Suprapubic skin (tissue), 4 donors: ENCODE results near the gene MAGEA6. TPM values are rescaled to one million over a fixed set of nuclear protein-coding genes. Genes with fewer than 3 reads are reported as not detected.
"Not testable (repeated sequence)": the region's sequence is repeated elsewhere in the genome, so short reads cannot be mapped to it uniquely, and the experiment has no call there.

Experiments
- DNase-seq, 2 donors: peaks; one replicate each; pipeline ENCODE4 v3.0.0-alpha.2; 2019; ENCODE audit warnings: low spot score in 2 of 2
- H3K27ac ChIP-seq: fragments of 200-600 bp; sonication (generic); one replicate; pipeline ENCODE4 v1.5.1; 2019
- H3K27me3 ChIP-seq: fragments of 200-600 bp; sonication (generic); one replicate; pipeline ENCODE4 v1.5.1; 2019
- H3K36me3 ChIP-seq: fragments of 200-600 bp; sonication (generic); one replicate; pipeline ENCODE4 v1.5.1; 2019
- H3K4me1 ChIP-seq: fragments of 200-600 bp; sonication (generic); one replicate; pipeline ENCODE4 v1.5.1; 2019
- H3K4me3 ChIP-seq: fragments of 200-600 bp; sonication (generic); one replicate; pipeline ENCODE4 v1.5.1; 2019; ENCODE audit warnings: mild to moderate bottlenecking
- H3K9me3 ChIP-seq: fragments of 200-600 bp; sonication (generic); one replicate; pipeline ENCODE4 v1.5.1; 2019
- CTCF ChIP-seq, 2 donors: fragments of 200-600 bp in 1 of 2; fragments of 450-650 bp in 1 of 2; sonication (generic) in 1 of 2; IDR thresholded peaks; one replicate each; pipeline ENCODE4 v1.5.1; 2016 to 2019; ENCODE audit warnings: antibody characterized with exemption in 2 of 2, mild to moderate bottlenecking in 1 of 2, moderate library complexity in 1 of 2
- EP300 ChIP-seq: sonication (generic); formaldehyde crosslinking; IDR thresholded peaks from one replicate; pipeline ENCODE4 v1.6.1; 2017; ENCODE audit warnings: antibody characterized with exemption
- POLR2A ChIP-seq, 2 donors: fragments of 450-650 bp; IDR thresholded peaks; one replicate each; pipeline ENCODE4 v1.6.1; 2017; ENCODE audit warnings: antibody characterized with exemption in 2 of 2, mild to moderate bottlenecking in 2 of 2, moderate library complexity in 2 of 2
- POLR2AphosphoS5 ChIP-seq, 3 donors: sonication (generic); formaldehyde crosslinking; IDR thresholded peaks; one replicate each; pipeline ENCODE4 v1.6.1; 2017; ENCODE audit warnings: antibody characterized with exemption in 3 of 3
- WGBS: methylation state at CpG from one replicate; pipeline ENCODE4 v1.1.5; 2018; 5-methylcytosine and 5-hydroxymethylcytosine counted together
- total RNA-seq, 4 donors: library from RNA; depleted of rRNA; stranded (reverse); fragments of >200 nt; gene quantifications; one replicate each; pipeline ENCODE4 v1.1.0, GENCODE V29; 2016

Gene MAGEA6
- total RNA-seq, 4 donors from 2014 or later, result not detected

- H3K27ac ChIP-seq, H3K27me3 ChIP-seq, H3K9me3 ChIP-seq, DNase-seq, H3K36me3 ChIP-seq, H3K4me1 ChIP-seq, H3K4me3 ChIP-seq: not testable (repeated sequence)
- WGBS, result no CpG with 5 or more reads among the region's 35 CpGs
Measured at GRCh38 chrX:152753686-152754650, 15.5 kb downstream of the MAGEA6 start, which contains the start of gene MAGEA2. TSS of gene MAGEA2 (minus strand) at chrX:152753842. CDS start at chrX:152751363, 2,479 bp downstream.

DNA sequence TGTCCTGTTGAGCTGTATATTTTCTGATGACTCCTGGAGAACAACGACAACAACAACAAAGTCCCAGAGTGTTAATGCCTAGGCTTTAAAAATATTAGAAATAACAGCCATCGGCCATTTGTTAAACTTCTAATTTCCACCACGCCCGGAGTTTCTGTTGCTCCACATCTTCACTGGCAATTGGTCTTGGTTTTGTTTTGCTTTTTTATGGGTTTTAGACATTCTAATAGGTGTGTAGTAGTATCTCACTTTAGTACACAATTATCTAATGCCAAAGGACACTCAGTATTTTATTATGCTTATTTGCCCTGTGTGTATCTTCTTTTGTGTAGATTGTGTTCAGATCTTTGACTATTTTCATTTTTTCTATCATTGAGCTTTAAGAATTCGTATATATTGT lies 30.9 kb downstream of the MAGEA6 start:
- Histone ChIP-seq H3K4me1 (no peaks in the 10 kb centered on the region), H3K36me3 (no peaks in the 10 kb centered on the region), H3K4me3 (no peak overlapping the region), H3K27me3 (no peaks in the 10 kb centered on the region), H3K27ac (no peak overlapping the region), H3K9me3 (no peaks in the 10 kb centered on the region)
- TF ChIP-seq CTCF (IDR thresholded peaks at IDR 0.05), result no peak
- no peak for TF ChIP-seq EP300
- no peak for TF ChIP-seq POLR2A (IDR thresholded peaks at IDR 0.05)
- no peak for TF ChIP-seq POLR2AphosphoS5 (IDR thresholded peaks at IDR 0.05)
- no peak for DNase-seq
- 84% methylated on average over 5 of the region's 5 CpGs for whole genome bisulfite sequencing

GRCh38 chrX:152736528-152736927 lies 33.0 kb downstream of the MAGEA6 start:
- 79% methylated on average over 9 of the region's 12 CpGs for WGBS
- H3K9me3 ChIP-seq, H3K36me3 ChIP-seq, H3K27me3 ChIP-seq, H3K27ac ChIP-seq, H3K4me1 ChIP-seq, DNase-seq, H3K4me3 ChIP-seq: not testable (repeated sequence)

DNA sequence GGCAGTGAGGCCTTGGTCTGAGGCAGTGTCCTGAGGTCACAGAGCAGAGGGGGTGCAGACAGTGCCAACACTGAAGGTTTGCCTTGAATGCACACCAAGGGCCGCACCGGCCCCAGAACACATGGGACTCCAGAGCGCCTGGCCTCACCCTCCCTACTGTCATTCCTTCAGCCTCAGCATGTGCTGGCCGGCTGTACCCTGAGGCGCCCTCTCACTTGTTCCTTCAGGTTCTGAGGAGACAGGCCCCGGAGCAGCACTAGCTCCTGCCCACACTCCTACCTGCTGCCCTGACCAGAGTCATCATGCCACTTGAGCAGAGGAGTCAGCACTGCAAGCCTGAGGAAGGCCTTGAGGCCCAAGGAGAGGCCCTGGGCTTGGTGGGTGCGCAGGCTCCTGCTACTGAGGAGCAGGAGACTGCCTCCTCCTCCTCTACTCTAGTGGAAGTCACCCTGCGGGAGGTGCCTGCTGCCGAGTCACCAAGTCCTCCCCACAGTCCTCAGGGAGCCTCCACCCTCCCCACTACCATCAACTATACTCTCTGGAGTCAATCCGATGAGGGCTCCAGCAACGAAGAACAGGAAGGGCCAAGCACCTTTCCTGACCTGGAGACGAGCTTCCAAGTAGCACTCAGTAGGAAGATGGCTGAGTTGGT lies 33.5 kb downstream of the MAGEA6 start:
- DNase-seq, result peak in 1 of 2 donors; percentile 31
- no peaks in the 10 kb centered on the region for H3K4me1 ChIP-seq
- H3K9me3 ChIP-seq, result no peaks in the 10 kb centered on the region
- H3K4me3 ChIP-seq, result no peak overlapping the region
- H3K36me3 ChIP-seq, result no peaks in the 10 kb centered on the region
- H3K27ac ChIP-seq, result no peak overlapping the region
- no peaks in the 10 kb centered on the region for H3K27me3 ChIP-seq
- WGBS, result 84% methylated on average over 6 of the region's 12 CpGs
- TF ChIP-seq POLR2A (IDR thresholded peaks at IDR 0.05), result no peak
- TF ChIP-seq CTCF (IDR thresholded peaks at IDR 0.05), result no peak
- TF ChIP-seq EP300, result no peak
- no peak for TF ChIP-seq POLR2AphosphoS5 (IDR thresholded peaks at IDR 0.05)

DNA sequence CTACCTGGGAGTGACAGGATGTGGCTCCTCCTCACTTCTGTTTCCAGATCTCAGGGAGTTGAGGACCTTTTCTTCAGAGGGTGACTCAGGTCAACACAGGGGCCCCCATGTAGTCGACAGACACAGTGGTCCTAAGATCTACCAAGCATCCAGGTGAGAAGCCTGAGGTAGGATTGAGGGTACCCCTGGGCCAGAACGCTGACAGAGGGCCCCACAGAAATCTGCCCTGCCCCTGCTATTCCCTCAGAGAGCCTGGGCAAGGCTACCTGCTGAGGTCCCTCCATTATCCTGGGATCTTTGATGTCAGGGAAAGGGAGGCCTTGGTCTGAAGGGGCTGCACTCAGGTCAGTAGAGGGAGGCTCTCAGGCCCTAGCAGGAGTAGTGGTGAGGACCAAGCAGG lies 34.4 kb downstream of the MAGEA6 start:
- H3K9me3 ChIP-seq, result no peaks in the 10 kb centered on the region
- DNase-seq, result peak in 1 of 2 donors; percentile 32
- no CpG with 5 or more reads among the region's 2 CpGs for WGBS
- H3K4me3 ChIP-seq, result no peak overlapping the region
- H3K27ac ChIP-seq, result no peak overlapping the region
- TF ChIP-seq POLR2AphosphoS5 (IDR thresholded peaks at IDR 0.05), result no peak
- TF ChIP-seq POLR2A (IDR thresholded peaks at IDR 0.05), result no peak
- no peak for TF ChIP-seq EP300
- TF ChIP-seq CTCF (IDR thresholded peaks at IDR 0.05), result no peak
- H3K36me3 ChIP-seq, result no peaks in the 10 kb centered on the region
- H3K4me1 ChIP-seq, result no peaks in the 10 kb centered on the region
- no peaks in the 10 kb centered on the region for H3K27me3 ChIP-seq

- H3K4me3 ChIP-seq, H3K36me3 ChIP-seq, H3K4me1 ChIP-seq, H3K9me3 ChIP-seq, H3K27ac ChIP-seq, H3K27me3 ChIP-seq: not testable (repeated sequence)
- WGBS, result 92% methylated on average over 9 of the region's 22 CpGs
- DNase-seq, result peak in 1 of 2 donors; percentile 32
Measured at GRCh38 chrX:152734143-152734858, 35.2 kb downstream of the MAGEA6 start.
